BE2C (cell line): ENCODE data around the gene LHFPL2.

Experiments used
- DNase-seq: peaks from one replicate; pipeline ENCODE4 v3.0.0-alpha.2; 2020
- H3K27me3 ChIP-seq: fragments of 250-450 bp; sonication (Bioruptor Pico); 2 replicates; pipeline ENCODE4 v1.5.1; 2020; ENCODE audit warnings: mild to moderate bottlenecking
- H3K36me3 ChIP-seq: fragments of 250-450 bp; sonication (Bioruptor Pico); 2 replicates; pipeline ENCODE4 v1.5.1; 2020; ENCODE audit warnings: mild to moderate bottlenecking
- H3K4me1 ChIP-seq: fragments of 250-450 bp; sonication (Bioruptor Pico); 2 replicates; pipeline ENCODE4 v1.5.1; 2020
- H3K4me3 ChIP-seq: 2 replicates; pipeline ENCODE4 v1.5.1; 2011; ENCODE audit warnings: low read depth, low read length
- H3K9me3 ChIP-seq: fragments of 250-450 bp; sonication (Bioruptor Pico); 2 replicates; pipeline ENCODE4 v1.5.1; 2020
- CTCF ChIP-seq: IDR thresholded peaks from 2 replicates; pipeline ENCODE4 v1.5.1; 2012; ENCODE audit warnings: mild to moderate bottlenecking, low read depth, low read length

The LHFPL2 gene

GRCh38 chr5:78549043-78549442, 99.5 kb downstream of the LHFPL2 start:
- Histone ChIP-seq H3K4me3 (no peak overlapping the region), H3K27me3 (no peaks in the 10 kb centered on the region), H3K4me1 (peaks cover 27% of the 10 kb centered on the region)

GRCh38 chr5:78547731-78548615, 100.6 kb downstream of the LHFPL2 start:
- H3K4me3 ChIP-seq = peak overlapping the region; percentile 32
- H3K4me1 ChIP-seq = peaks cover 27% of the 10 kb centered on the region
- no peaks in the 10 kb centered on the region for H3K27me3 ChIP-seq
- TF ChIP-seq CTCF = no peak
- H3K9me3 ChIP-seq = no peaks in the 10 kb centered on the region
- no peaks in the 10 kb centered on the region for H3K36me3 ChIP-seq
- DNase-seq = peak; percentile 85

More at GRCh38 chr5:78549043-78549442, 99.5 kb downstream of the LHFPL2 start:
- no peak for DNase-seq
- peak; percentile 7 for TF ChIP-seq CTCF
- no peaks in the 10 kb centered on the region for H3K9me3 ChIP-seq
- no peaks in the 10 kb centered on the region for H3K36me3 ChIP-seq

- peak overlapping the region; percentile 32; the same call in 1 of the 2 replicates for H3K4me3 ChIP-seq
- H3K9me3 ChIP-seq = no peaks in the 10 kb centered on the region
- H3K36me3 ChIP-seq = no peaks in the 10 kb centered on the region
- H3K27me3 ChIP-seq = no peaks in the 10 kb centered on the region
- TF ChIP-seq CTCF = no peak
- peaks cover 27% of the 10 kb centered on the region for H3K4me1 ChIP-seq
- no peak for DNase-seq
These were observed 101.4 kb downstream of the LHFPL2 start for GRCh38 chr5:78547183-78547582.

- Histone ChIP-seq H3K36me3 (no peaks in the 10 kb centered on the region), H3K9me3 (no peaks in the 10 kb centered on the region), H3K27me3 (no peaks in the 10 kb centered on the region), H3K4me1 (peaks cover 27% of the 10 kb centered on the region), H3K4me3 (no peak overlapping the region)
- no peak for DNase-seq
- TF ChIP-seq CTCF = no peak
These were observed 102.1 kb downstream of the LHFPL2 start for GRCh38 chr5:78546276-78546996.

GRCh38 chr5:78545406-78545805, 103.2 kb downstream of the LHFPL2 start:
- no peaks in the 10 kb centered on the region for H3K9me3 ChIP-seq
- H3K4me3 ChIP-seq = no peak overlapping the region
- DNase-seq = no peak
- no peaks in the 10 kb centered on the region for H3K27me3 ChIP-seq
- no peak for TF ChIP-seq CTCF
- H3K36me3 ChIP-seq = no peaks in the 10 kb centered on the region
- peaks cover 27% of the 10 kb centered on the region for H3K4me1 ChIP-seq
